KMS-11 (cell line): ENCODE results near the gene SV2C.

Experiments used
- H2AFZ ChIP-seq: fragments of 200-600 bp; sonication (generic); 2 replicates; pipeline ENCODE4 v1.6.1; 2016; ENCODE audit warnings: antibody characterized with exemption, mixed run types, low read depth
- H3K27ac ChIP-seq: fragments of 200-600 bp; sonication (generic); 2 replicates; pipeline ENCODE4 v1.6.1; 2016; ENCODE audit warnings: mild to moderate bottlenecking, mixed run types
- H3K27me3 ChIP-seq: fragments of 200-600 bp; sonication (generic); 2 replicates; pipeline ENCODE4 v1.6.1; 2017; ENCODE audit warnings: mild to moderate bottlenecking, low read depth, mixed run types, moderate library complexity; ENCODE audit not compliant: insufficient read depth
- H3K36me3 ChIP-seq: fragments of 200-600 bp; sonication (generic); 2 replicates; pipeline ENCODE4 v1.6.1; 2017; ENCODE audit warnings: mild to moderate bottlenecking, mixed run types; ENCODE audit not compliant: insufficient read depth
- H3K4me1 ChIP-seq: fragments of 200-600 bp; sonication (generic); 2 replicates; pipeline ENCODE4 v1.6.1; 2016; ENCODE audit warnings: mild to moderate bottlenecking, low read depth, mixed run types; ENCODE audit not compliant: poor library complexity, severe bottlenecking
- H3K4me2 ChIP-seq: fragments of 200-600 bp; sonication (generic); 2 replicates; pipeline ENCODE4 v1.7.0; 2016; ENCODE audit warnings: mild to moderate bottlenecking, mixed run types
- H3K4me3 ChIP-seq: fragments of 200-600 bp; sonication (generic); IDR thresholded peaks from 2 replicates; pipeline ENCODE4 v1.6.1; 2017; ENCODE audit warnings: low read depth, low read length, mixed read lengths; ENCODE audit not compliant: insufficient read depth
- H3K79me2 ChIP-seq: fragments of 200-600 bp; sonication (generic); 2 replicates; pipeline ENCODE4 v1.6.1; 2016; ENCODE audit warnings: low read depth, mixed run types; ENCODE audit not compliant: insufficient read depth
- H3K9ac ChIP-seq: fragments of 200-600 bp; sonication (generic); 2 replicates; pipeline ENCODE4 v1.6.1; 2016; ENCODE audit warnings: mild to moderate bottlenecking, mixed run types
- H4K20me1 ChIP-seq: fragments of 200-600 bp; sonication (generic); 2 replicates; pipeline ENCODE4 v1.6.1; 2016; ENCODE audit warnings: mild to moderate bottlenecking, mixed run types; ENCODE audit not compliant: insufficient read depth
- CTCF ChIP-seq: fragments of 200-600 bp; sonication (generic); conservative IDR thresholded peaks from 2 replicates; pipeline ENCODE4 v1.6.1; 2017; ENCODE audit warnings: low read depth, mild to moderate bottlenecking, antibody characterized with exemption, low read length, moderate library complexity, mixed read lengths

SV2C gene

GRCh38 chr5:76385540-76385939 lies 302.4 kb downstream of the SV2C start:
- H4K20me1 ChIP-seq, result no peaks in the 10 kb centered on the region
- no peak overlapping the region for H3K27ac ChIP-seq
- H2AFZ ChIP-seq, result no peak overlapping the region
- no peak overlapping the region for H3K4me2 ChIP-seq
- H3K79me2 ChIP-seq, result no peaks in the 10 kb centered on the region
- no peaks in the 10 kb centered on the region for H3K27me3 ChIP-seq
- H3K36me3 ChIP-seq, result no peaks in the 10 kb centered on the region
- H3K9ac ChIP-seq, result no peak overlapping the region
- TF ChIP-seq CTCF, result no peak
- H3K4me3 ChIP-seq, result no peak overlapping the region
- H3K4me1 ChIP-seq, result no peaks in the 10 kb centered on the region

GRCh38 chr5:76386360-76386759 lies 303.2 kb downstream of the SV2C start:
- H3K4me1 ChIP-seq, result no peaks in the 10 kb centered on the region

GRCh38 chr5:76388236-76388635 lies 305.1 kb downstream of the SV2C start:
- H3K4me3 ChIP-seq, result no peak overlapping the region
- TF ChIP-seq CTCF, result no peak
- H3K27ac ChIP-seq, result no peak overlapping the region
- H3K9ac ChIP-seq, result no peak overlapping the region
- no peaks in the 10 kb centered on the region for H3K79me2 ChIP-seq
- no peak overlapping the region for H3K4me2 ChIP-seq
- no peaks in the 10 kb centered on the region for H3K4me1 ChIP-seq
- H3K36me3 ChIP-seq, result no peaks in the 10 kb centered on the region
- H4K20me1 ChIP-seq, result no peaks in the 10 kb centered on the region
- no peak overlapping the region for H2AFZ ChIP-seq
- no peaks in the 10 kb centered on the region for H3K27me3 ChIP-seq

More at GRCh38 chr5:76386360-76386759, 303.2 kb downstream of the SV2C start:
- Histone ChIP-seq H3K4me3 (no peak overlapping the region), H3K9ac (no peak overlapping the region), H3K79me2 (no peaks in the 10 kb centered on the region), H4K20me1 (no peaks in the 10 kb centered on the region), H3K36me3 (no peaks in the 10 kb centered on the region), H3K4me2 (no peak overlapping the region), H3K27me3 (no peaks in the 10 kb centered on the region), H2AFZ (no peak overlapping the region), H3K27ac (no peak overlapping the region)
- TF ChIP-seq CTCF, result no peak

- no peak overlapping the region for H3K4me3 ChIP-seq
- H3K27me3 ChIP-seq, result no peaks in the 10 kb centered on the region
- H2AFZ ChIP-seq, result no peak overlapping the region
- no peaks in the 10 kb centered on the region for H3K4me1 ChIP-seq
- no peak overlapping the region for H3K27ac ChIP-seq
- no peak for TF ChIP-seq CTCF
- H3K36me3 ChIP-seq, result no peaks in the 10 kb centered on the region
- H3K9ac ChIP-seq, result no peak overlapping the region
- no peaks in the 10 kb centered on the region for H4K20me1 ChIP-seq
- no peak overlapping the region for H3K4me2 ChIP-seq
- no peaks in the 10 kb centered on the region for H3K79me2 ChIP-seq
These were observed 305.8 kb downstream of the SV2C start for GRCh38 chr5:76388791-76389512.
